Measurements from ENCODE around the gene TMEM229B. TPM values are rescaled to one million over a fixed set of nuclear protein-coding genes. Genes with fewer than 3 reads are reported as not detected.
A peak's percentile ranks its signal among the peaks of the same experiment; 100 is the strongest.
"Not testable (repeated sequence)": the region's sequence is repeated elsewhere in the genome, so short reads cannot be mapped to it uniquely, and the experiment has no call there.

The TMEM229B gene
- total and polyA plus RNA-seq, 4 donors = 0.40 to 2.0 (median 1.6) TPM

DNA sequence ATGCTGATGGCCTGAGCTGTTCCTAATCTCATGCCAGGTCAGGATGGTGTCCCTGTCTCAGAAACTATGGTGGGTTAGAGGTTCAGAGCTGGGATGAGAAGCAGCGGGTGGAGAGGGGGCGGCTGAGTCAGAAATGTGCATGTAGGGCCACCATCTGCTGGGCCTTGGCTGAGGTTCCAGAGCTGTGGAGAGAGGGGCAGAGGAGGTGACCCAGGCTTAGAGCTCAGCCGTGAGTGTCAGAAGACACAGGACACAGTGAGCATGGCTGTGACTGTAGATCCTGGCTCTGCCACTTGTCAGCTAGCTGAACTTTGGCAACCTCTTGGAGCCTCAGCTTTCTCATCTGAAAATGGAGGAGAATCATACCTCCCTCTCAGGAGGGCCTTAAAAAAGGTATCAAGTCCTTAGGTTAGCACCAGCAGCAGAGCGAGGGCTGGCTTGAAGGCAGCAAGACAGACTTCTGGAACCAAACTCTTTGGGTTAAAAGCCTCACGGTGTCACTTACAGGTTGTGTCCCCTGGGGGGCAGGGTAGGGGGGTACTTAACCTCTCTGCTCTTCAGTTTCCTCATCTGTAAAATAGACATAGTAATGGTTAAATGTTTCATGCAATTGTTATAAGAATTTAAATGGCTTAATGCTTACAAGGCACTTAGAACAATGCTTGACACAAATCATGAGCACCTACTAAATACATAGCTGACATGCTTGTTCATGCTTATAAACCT lies 34.8 kb downstream of the TMEM229B start:
- no peak overlapping the region for H3K9ac ChIP-seq (ENCODE audit: low read depth in 1 of 2, low read length in 2 of 2)
- H3K9me3 ChIP-seq (ENCODE audit: control insufficient read depth in 4 of 4, low read length in 3 of 4) = no peaks in the 10 kb centered on the region
- no peak overlapping the region for H3K4me3 ChIP-seq (ENCODE audit: low read depth in 1 of 3, low read length in 3 of 3)
- H3K36me3 ChIP-seq (ENCODE audit: control insufficient read depth in 4 of 4, insufficient read depth in 3 of 4, low read depth in 1 of 4, low read length in 3 of 4) = no peaks in the 10 kb centered on the region
- no peak overlapping the region for H3K27ac ChIP-seq (ENCODE audit: low read depth in 1 of 2, low read length in 2 of 2)
- TF ChIP-seq FOXA2 (IDR thresholded peaks at IDR 0.05) (no peak), TAF1 (conservative IDR thresholded peaks at IDR 0.05) (no peak), GABPA (IDR thresholded peaks at IDR 0.05 in 1 of 2, conservative IDR thresholded peaks at IDR 0.05 in 1 of 2) (no peak), JUND (IDR thresholded peaks at IDR 0.05) (no peak), SP1 (IDR thresholded peaks at IDR 0.05) (no peak), HNF4G (IDR thresholded peaks at IDR 0.05) (no peak), RAD21 (IDR thresholded peaks at IDR 0.05) (no peak)
- TF ChIP-seq, protein P1, sequence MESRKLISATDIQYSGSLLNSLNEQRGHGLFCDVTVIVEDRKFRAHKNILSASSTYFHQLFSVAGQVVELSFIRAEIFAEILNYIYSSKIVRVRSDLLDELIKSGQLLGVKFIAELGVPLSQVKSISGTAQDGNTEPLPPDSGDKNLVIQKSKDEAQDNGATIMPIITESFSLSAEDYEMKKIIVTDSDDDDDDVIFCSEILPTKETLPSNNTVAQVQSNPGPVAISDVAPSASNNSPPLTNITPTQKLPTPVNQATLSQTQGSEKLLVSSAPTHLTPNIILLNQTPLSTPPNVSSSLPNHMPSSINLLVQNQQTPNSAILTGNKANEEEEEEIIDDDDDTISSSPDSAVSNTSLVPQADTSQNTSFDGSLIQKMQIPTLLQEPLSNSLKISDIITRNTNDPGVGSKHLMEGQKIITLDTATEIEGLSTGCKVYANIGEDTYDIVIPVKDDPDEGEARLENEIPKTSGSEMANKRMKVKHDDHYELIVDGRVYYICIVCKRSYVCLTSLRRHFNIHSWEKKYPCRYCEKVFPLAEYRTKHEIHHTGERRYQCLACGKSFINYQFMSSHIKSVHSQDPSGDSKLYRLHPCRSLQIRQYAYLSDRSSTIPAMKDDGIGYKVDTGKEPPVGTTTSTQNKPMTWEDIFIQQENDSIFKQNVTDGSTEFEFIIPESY (IDR thresholded peaks at IDR 0.05) = no peak
- H3K27me3 ChIP-seq (ENCODE audit: control insufficient read depth in 4 of 4, insufficient read depth in 4 of 4, low read length in 3 of 4) = no peaks in the 10 kb centered on the region
- H3K4me1 ChIP-seq (ENCODE audit: control insufficient read depth in 4 of 4, insufficient read depth in 4 of 4, low read length in 3 of 4) = no peaks in the 10 kb centered on the region
- 96% methylated on average over 5 of the region's 5 CpGs for WGBS
- DNase-seq (ENCODE audit: low spot score) = no peak

DNA sequence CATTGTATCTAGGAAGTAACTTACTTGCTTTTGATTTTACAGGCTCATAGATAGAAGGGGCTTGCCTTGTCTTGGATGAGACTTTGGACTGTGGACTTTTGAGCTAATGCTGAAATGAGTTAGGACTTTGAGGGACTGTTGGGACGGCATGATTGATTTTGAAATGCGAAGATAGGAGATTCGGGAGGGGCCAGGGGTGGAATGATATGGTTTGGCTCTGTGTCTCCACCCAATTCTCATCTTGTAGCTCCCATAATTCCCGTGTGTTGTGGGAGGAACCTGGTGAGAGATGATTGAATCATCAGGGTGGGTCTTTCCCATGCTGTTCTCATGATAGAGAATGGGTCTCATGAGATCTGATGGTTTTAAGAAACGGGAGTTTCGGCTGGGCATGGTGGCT lies 36.9 kb downstream of the TMEM229B start:
- not testable (repeated sequence) for H3K27me3 ChIP-seq (ENCODE audit: control insufficient read depth in 4 of 4, insufficient read depth in 4 of 4, low read length in 3 of 4); DNase-seq (ENCODE audit: low spot score); H3K9ac ChIP-seq (ENCODE audit: low read depth in 1 of 2, low read length in 2 of 2); H3K4me1 ChIP-seq (ENCODE audit: control insufficient read depth in 4 of 4, insufficient read depth in 4 of 4, low read length in 3 of 4); H3K9me3 ChIP-seq (ENCODE audit: control insufficient read depth in 4 of 4, low read length in 3 of 4); H3K27ac ChIP-seq (ENCODE audit: low read depth in 1 of 2, low read length in 2 of 2); H3K36me3 ChIP-seq (ENCODE audit: control insufficient read depth in 4 of 4, insufficient read depth in 3 of 4, low read depth in 1 of 4, low read length in 3 of 4); H3K4me3 ChIP-seq (ENCODE audit: low read depth in 1 of 3, low read length in 3 of 3)
- TF ChIP-seq HNF4A (conservative IDR thresholded peaks at IDR 0.05) = peak; percentile 59 to 80
- 54% methylated on average over 6 of the region's 6 CpGs for WGBS

DNA sequence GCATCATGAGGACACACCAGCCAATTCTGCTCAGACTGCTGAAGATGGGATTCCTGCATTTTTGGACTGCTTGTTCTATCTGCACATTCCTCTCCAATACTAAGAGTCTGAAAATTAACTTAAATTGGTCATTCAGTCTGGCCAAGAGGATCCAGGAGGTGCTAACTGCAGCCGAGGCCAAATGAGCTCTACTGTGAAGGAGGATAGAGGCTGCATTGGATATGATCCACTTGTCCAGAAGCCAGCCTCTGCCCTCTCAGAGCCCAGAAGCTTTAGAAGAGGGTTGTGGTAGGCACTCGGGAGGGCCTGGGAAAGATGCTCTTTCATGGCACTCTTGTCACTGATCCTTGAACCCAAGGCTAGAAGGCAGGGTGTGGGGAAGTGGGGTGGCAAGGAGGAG lies 39.4 kb downstream of the TMEM229B start:
- no peak overlapping the region for H3K27ac ChIP-seq (ENCODE audit: low read depth in 1 of 2, low read length in 2 of 2)
- TF ChIP-seq HNF4G (IDR thresholded peaks at IDR 0.05) = no peak
- TF ChIP-seq, protein P2, sequence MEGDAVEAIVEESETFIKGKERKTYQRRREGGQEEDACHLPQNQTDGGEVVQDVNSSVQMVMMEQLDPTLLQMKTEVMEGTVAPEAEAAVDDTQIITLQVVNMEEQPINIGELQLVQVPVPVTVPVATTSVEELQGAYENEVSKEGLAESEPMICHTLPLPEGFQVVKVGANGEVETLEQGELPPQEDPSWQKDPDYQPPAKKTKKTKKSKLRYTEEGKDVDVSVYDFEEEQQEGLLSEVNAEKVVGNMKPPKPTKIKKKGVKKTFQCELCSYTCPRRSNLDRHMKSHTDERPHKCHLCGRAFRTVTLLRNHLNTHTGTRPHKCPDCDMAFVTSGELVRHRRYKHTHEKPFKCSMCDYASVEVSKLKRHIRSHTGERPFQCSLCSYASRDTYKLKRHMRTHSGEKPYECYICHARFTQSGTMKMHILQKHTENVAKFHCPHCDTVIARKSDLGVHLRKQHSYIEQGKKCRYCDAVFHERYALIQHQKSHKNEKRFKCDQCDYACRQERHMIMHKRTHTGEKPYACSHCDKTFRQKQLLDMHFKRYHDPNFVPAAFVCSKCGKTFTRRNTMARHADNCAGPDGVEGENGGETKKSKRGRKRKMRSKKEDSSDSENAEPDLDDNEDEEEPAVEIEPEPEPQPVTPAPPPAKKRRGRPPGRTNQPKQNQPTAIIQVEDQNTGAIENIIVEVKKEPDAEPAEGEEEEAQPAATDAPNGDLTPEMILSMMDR (IDR thresholded peaks at IDR 0.05; ENCODE audit: low read depth, low read length, missing input control) = no peak

More for the DNA sequence above, 39.4 kb downstream of the TMEM229B start:
- Histone ChIP-seq H3K4me3 (ENCODE audit: low read depth in 1 of 3, low read length in 3 of 3) (no peak overlapping the region), H3K9ac (ENCODE audit: low read depth in 1 of 2, low read length in 2 of 2) (no peak overlapping the region), H3K9me3 (ENCODE audit: control insufficient read depth in 4 of 4, low read length in 3 of 4) (no peaks in the 10 kb centered on the region), H3K27me3 (ENCODE audit: control insufficient read depth in 4 of 4, insufficient read depth in 4 of 4, low read length in 3 of 4) (no peaks in the 10 kb centered on the region), H3K36me3 (ENCODE audit: control insufficient read depth in 4 of 4, insufficient read depth in 3 of 4, low read depth in 1 of 4, low read length in 3 of 4) (no peaks in the 10 kb centered on the region), H3K4me1 (ENCODE audit: control insufficient read depth in 4 of 4, insufficient read depth in 4 of 4, low read length in 3 of 4) (no peaks in the 10 kb centered on the region)
- 94% methylated on average over 2 of the region's 2 CpGs for WGBS
- DNase-seq (ENCODE audit: low spot score) = no peak

Measured in liver (tissue), 9 donors.